GM23338 (cell line): ENCODE results near the gene COBL.

ENCODE experiments used
- CREB1 ChIP-seq: fragments of 250-450 bp; sonication (Bioruptor Pico); IDR thresholded peaks from 2 replicates; pipeline ENCODE4 v1.5.0; 2020; ENCODE audit warnings: low read depth, mild to moderate bottlenecking, moderate library complexity
- CTCF ChIP-seq, 2 experiments: fragments of 200-600 bp in 1 of 2; sonication (generic) in 1 of 2; conservative IDR thresholded peaks; 2 replicates each; pipeline versions ENCODE4 v1.5.1 to v1.6.1; 2016 to 2017; ENCODE audit warnings: antibody characterized with exemption in 2 of 2, low read depth in 2 of 2, mild to moderate bottlenecking in 2 of 2, moderate library complexity in 1 of 2
- EZH2 ChIP-seq: fragments of 200-600 bp; sonication (generic); IDR thresholded peaks from one replicate; pipeline ENCODE4 v1.8.0; 2017; ENCODE audit warnings: antibody characterized with exemption, mild to moderate bottlenecking, low read depth; ENCODE audit not compliant: unreplicated experiment
- EZH2phosphoT487 ChIP-seq: fragments of 200-600 bp; sonication (generic); IDR thresholded peaks from one replicate; pipeline ENCODE4 v1.8.1; 2018; ENCODE audit warnings: antibody characterized with exemption; ENCODE audit not compliant: unreplicated experiment
- JUNB ChIP-seq: IDR thresholded peaks from one replicate; pipeline ENCODE4 v1.6.1; 2016; ENCODE audit warnings: antibody characterized with exemption; ENCODE audit not compliant: unreplicated experiment
- POLR2AphosphoS5 ChIP-seq: IDR thresholded peaks from 2 replicates; pipeline ENCODE4 v1.6.1; 2016; ENCODE audit warnings: antibody characterized with exemption, low read depth
- REST ChIP-seq: IDR thresholded peaks from one replicate; pipeline ENCODE4 v1.6.1; 2018; ENCODE audit warnings: antibody characterized with exemption; ENCODE audit not compliant: unreplicated experiment
- ZNF462 ChIP-seq: fragments of 250-450 bp; sonication (Bioruptor Pico); IDR thresholded peaks from 2 replicates; pipeline ENCODE4 v1.5.0; 2020; ENCODE audit warnings: mild to moderate bottlenecking, moderate library complexity

- no peak for TF ChIP-seq CTCF (conservative IDR thresholded peaks at IDR 0.05; ENCODE audit: low read depth in 2 of 2)
- TF ChIP-seq EZH2, result no peak
- no peak for TF ChIP-seq POLR2AphosphoS5
- TF ChIP-seq CREB1 (CRISPR knock-in tag), result no peak
- TF ChIP-seq REST, result no peak
- no peak for TF ChIP-seq ZNF462 (CRISPR knock-in tag)
- TF ChIP-seq JUNB, result no peak
- TF ChIP-seq EZH2phosphoT487, result no peak
Observed at GRCh38 chr7:51034521-51035264, 281.9 kb downstream of the COBL start.
